SU-DHL-6 (cell line): ENCODE data around the gene RFX4.

ENCODE experiments used
- CTCF ChIP-seq: fragments of 200-600 bp; sonication (generic); IDR thresholded peaks from one replicate; pipeline ENCODE4 v1.5.1; 2017; ENCODE audit warnings: antibody characterized with exemption, mild to moderate bottlenecking, low read length, moderate library complexity; ENCODE audit not compliant: insufficient read depth, poor library complexity, severe bottlenecking
- EZH2phosphoT487 ChIP-seq: fragments of 200-600 bp; sonication (generic), shearing (Covaris generic); conservative IDR thresholded peaks from 2 replicates; pipeline ENCODE4 v1.6.1; 2018; ENCODE audit warnings: mild to moderate bottlenecking, antibody characterized with exemption, low read length, moderate library complexity, mixed read lengths

- TF ChIP-seq CTCF (no peak), EZH2phosphoT487 (no peak)
Measured at GRCh38 chr12:106747973-106748436, 165.2 kb downstream of the RFX4 start.
